ENCODE results near the gene NNT. TPM values are rescaled to one million over a fixed set of nuclear protein-coding genes. Genes with fewer than 3 reads are reported as not detected.
"Not testable (repeated sequence)": the region's sequence is repeated elsewhere in the genome, so short reads cannot be mapped to it uniquely, and the experiment has no call there.

Gene NNT
- total RNA-seq, 3 donors from 2014 or later: 25.3 to 40.4 (median 26.0) TPM

DNA sequence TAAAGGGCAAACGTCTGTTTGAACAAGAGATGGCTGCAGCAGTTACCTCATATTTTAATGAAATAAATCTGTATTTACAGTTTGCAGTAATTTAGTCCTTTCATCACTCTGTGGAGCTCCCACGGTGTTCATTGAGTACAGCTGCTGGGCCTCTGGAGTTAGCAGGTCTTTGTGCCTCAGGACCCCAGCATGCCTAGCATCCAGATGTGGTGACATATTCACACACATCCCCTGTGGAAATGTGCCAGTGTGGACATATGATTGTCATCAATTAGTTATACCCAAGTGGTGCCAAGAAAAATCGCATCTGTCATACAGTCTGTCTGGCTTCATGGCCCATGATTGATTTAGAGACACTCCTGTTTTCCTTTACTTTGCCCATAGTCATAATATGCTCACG lies 77.3 kb downstream of the NNT start:
- Mint-ChIP-seq H3K4me1 (ENCODE audit: low read depth) (peaks cover 5% of the 10 kb centered on the region), H3K9me3 (no peaks in the 10 kb centered on the region), H3K27me3 (ENCODE audit: low read depth) (no peaks in the 10 kb centered on the region), H3K4me3 (no peak overlapping the region), H3K36me3 (ENCODE audit: insufficient read depth) (peaks cover 29% of the 10 kb centered on the region)
- ATAC-seq (no peak), DNase-seq (no peak)

- peaks cover 42% of the 10 kb centered on the region for H3K36me3 Mint-ChIP-seq (ENCODE audit: insufficient read depth)
These were observed 81.0 kb downstream of the NNT start for GRCh38 chr5:43683884-43684471.

DNA sequence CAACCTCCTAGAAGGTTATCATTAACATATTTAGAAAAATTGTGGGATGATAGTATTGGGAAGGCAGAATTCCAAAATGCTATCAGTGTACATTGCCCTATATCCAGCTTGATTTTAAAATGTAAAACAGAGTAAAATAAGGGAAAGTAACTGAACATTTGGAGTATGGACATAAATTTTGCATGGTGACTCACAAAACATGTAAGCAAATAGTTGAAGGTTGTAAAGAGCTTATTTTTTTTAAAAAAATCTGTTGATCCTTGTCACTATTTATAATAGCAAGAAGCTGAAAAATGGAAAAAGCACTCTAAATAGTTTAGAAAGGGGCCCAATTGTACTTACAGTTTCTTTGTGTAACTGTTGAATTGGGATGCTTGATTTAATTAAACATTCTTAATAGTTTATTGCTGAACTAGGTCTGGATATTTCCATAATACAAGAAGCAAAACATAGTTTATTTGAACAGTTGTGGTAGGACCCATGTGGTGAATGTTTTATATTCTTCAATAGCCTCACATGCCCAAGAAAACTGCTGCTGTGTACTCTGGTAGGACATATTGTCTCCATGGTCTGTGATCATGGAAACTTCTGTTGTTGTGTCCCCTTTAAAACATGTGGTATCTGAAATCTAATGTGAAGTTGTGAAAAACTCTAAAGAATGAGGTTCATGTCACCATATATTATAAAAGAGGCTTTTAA lies 82.4 kb downstream of the NNT start:
- H3K36me3 Mint-ChIP-seq (ENCODE audit: insufficient read depth): peaks cover 48% of the 10 kb centered on the region
- H3K9me3 Mint-ChIP-seq: peaks cover 4% of the 10 kb centered on the region
- H3K4me3 Mint-ChIP-seq: no peak overlapping the region
- ATAC-seq: no peak
- peaks cover 5% of the 10 kb centered on the region for H3K4me1 Mint-ChIP-seq (ENCODE audit: low read depth)
- no peaks in the 10 kb centered on the region for H3K27me3 Mint-ChIP-seq (ENCODE audit: low read depth)
- no peak for DNase-seq

More at GRCh38 chr5:43683884-43684471, 81.0 kb downstream of the NNT start:
- H3K27me3 Mint-ChIP-seq (ENCODE audit: low read depth): no peaks in the 10 kb centered on the region
- no peak overlapping the region for H3K4me3 Mint-ChIP-seq
- ATAC-seq: no peak
- H3K4me1 Mint-ChIP-seq (ENCODE audit: low read depth): peaks cover 5% of the 10 kb centered on the region
- H3K9me3 Mint-ChIP-seq: peaks cover 4% of the 10 kb centered on the region
- no peak for DNase-seq

GRCh38 chr5:43687275-43687674 lies 84.3 kb downstream of the NNT start:
- Mint-ChIP-seq H3K36me3 (ENCODE audit: insufficient read depth) (peaks cover 49% of the 10 kb centered on the region), H3K4me1 (ENCODE audit: low read depth) (peaks cover 5% of the 10 kb centered on the region), H3K9me3 (peaks cover 4% of the 10 kb centered on the region), H3K4me3 (no peak overlapping the region), H3K27me3 (ENCODE audit: low read depth) (no peaks in the 10 kb centered on the region)
- no peak for DNase-seq
- no peak for ATAC-seq

DNA sequence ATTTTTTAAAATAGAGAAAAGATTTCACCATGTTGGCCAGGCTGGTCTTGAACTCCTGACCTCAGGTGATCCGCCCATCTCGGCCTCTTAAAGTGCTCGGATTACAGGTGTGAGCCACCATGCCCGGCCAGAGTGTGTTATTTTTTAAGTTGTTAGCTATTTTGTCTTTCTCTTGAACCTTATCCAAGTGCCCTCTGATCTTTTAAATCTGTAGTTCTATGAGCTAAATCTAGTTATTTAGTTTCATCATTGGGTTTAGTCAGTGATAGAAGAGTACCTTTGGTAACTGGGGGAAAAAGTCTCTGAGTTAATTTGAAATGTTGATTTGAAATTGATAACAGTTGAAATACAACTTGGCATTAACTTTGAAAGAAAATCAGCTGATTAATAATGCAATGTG lies 88.3 kb downstream of the NNT start:
- Mint-ChIP-seq H3K9me3 (peaks cover 22% of the 10 kb centered on the region), H3K27me3 (ENCODE audit: low read depth) (no peaks in the 10 kb centered on the region), H3K4me3 (no peak overlapping the region), H3K4me1 (ENCODE audit: low read depth) (peaks cover 7% of the 10 kb centered on the region), H3K36me3 (ENCODE audit: insufficient read depth) (peaks cover 68% of the 10 kb centered on the region)
- ATAC-seq (no peak), DNase-seq (no peak)

DNA sequence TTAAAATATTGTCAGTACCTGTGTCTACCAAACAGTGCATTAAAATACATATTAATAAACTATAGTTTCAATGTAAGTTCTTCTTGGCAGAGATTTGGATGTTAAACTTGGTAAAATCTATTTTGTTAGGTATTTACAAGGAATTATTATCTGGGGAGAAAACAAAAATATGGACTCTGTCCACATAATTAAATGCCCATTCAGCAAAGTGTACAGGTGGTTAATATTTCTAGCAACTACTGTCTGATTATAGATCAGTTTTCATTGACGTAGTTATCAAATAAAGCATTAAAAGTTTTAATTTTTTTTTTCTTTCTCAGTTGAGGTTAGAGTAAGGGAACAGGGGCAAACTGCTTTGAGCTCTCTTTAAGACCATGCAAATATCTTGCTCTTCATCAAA lies 88.9 kb downstream of the NNT start:
- Mint-ChIP-seq H3K36me3 (ENCODE audit: insufficient read depth) (peaks cover 72% of the 10 kb centered on the region), H3K4me3 (no peak overlapping the region), H3K9me3 (peaks cover 22% of the 10 kb centered on the region), H3K4me1 (ENCODE audit: low read depth) (peaks cover 7% of the 10 kb centered on the region), H3K27me3 (ENCODE audit: low read depth) (no peaks in the 10 kb centered on the region)
- DNase-seq: no peak
- no peak for ATAC-seq

- peaks cover 70% of the 10 kb centered on the region for H3K36me3 Mint-ChIP-seq (ENCODE audit: insufficient read depth)
- no peaks in the 10 kb centered on the region for H3K27me3 Mint-ChIP-seq (ENCODE audit: low read depth)
- no peak overlapping the region for H3K4me3 Mint-ChIP-seq
- no peak for ATAC-seq
- peaks cover 7% of the 10 kb centered on the region for H3K4me1 Mint-ChIP-seq (ENCODE audit: low read depth)
- H3K9me3 Mint-ChIP-seq: peaks cover 21% of the 10 kb centered on the region
- DNase-seq: no peak
These were observed 90.4 kb downstream of the NNT start for GRCh38 chr5:43693411-43693810.

DNA sequence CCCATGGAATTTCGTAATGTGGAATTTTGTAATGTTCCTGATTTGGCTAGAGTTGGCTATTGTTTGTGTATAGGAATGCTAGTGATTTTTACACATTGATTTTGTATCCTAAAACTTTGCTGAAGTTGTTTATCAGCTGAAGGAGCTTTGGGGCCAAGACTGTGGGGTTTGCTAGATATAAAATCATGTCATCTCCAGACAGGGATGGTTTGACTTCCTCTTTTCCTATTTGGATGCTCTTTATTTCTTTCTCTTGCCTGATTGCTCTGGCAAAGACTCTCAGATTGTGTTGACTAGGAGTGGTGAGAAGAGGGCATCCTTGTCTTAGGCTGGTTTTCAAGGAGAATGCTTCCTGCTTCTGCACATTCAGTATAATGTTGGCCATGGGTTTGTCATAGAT lies 91.0 kb downstream of the NNT start:
- H3K27me3 Mint-ChIP-seq (ENCODE audit: low read depth): no peaks in the 10 kb centered on the region
- H3K4me3 Mint-ChIP-seq: no peak overlapping the region
- no peak for ATAC-seq
- H3K9me3 Mint-ChIP-seq: peaks cover 21% of the 10 kb centered on the region
- peaks cover 65% of the 10 kb centered on the region for H3K36me3 Mint-ChIP-seq (ENCODE audit: insufficient read depth)
- peaks cover 7% of the 10 kb centered on the region for H3K4me1 Mint-ChIP-seq (ENCODE audit: low read depth)
- no peak for DNase-seq

- H3K36me3 Mint-ChIP-seq (ENCODE audit: insufficient read depth): peaks cover 63% of the 10 kb centered on the region
- peaks cover 21% of the 10 kb centered on the region for H3K9me3 Mint-ChIP-seq
- ATAC-seq; H3K27me3 Mint-ChIP-seq (ENCODE audit: low read depth); H3K4me3 Mint-ChIP-seq; DNase-seq; H3K4me1 Mint-ChIP-seq (ENCODE audit: low read depth): not testable (repeated sequence)
These were observed 93.5 kb downstream of the NNT start for GRCh38 chr5:43696444-43696843.

- H3K36me3 Mint-ChIP-seq (ENCODE audit: insufficient read depth): peaks cover 59% of the 10 kb centered on the region
- no peak for ATAC-seq
- peaks cover 2% of the 10 kb centered on the region for H3K4me1 Mint-ChIP-seq (ENCODE audit: low read depth)
- H3K27me3 Mint-ChIP-seq (ENCODE audit: low read depth): no peaks in the 10 kb centered on the region
- H3K4me3 Mint-ChIP-seq: no peak overlapping the region
- no peak for DNase-seq
- H3K9me3 Mint-ChIP-seq: peaks cover 14% of the 10 kb centered on the region
These were observed 96.9 kb downstream of the NNT start for GRCh38 chr5:43699910-43700309.

GRCh38 chr5:43700601-43701000 lies 97.6 kb downstream of the NNT start:
- Mint-ChIP-seq H3K27me3 (ENCODE audit: low read depth) (no peaks in the 10 kb centered on the region), H3K36me3 (ENCODE audit: insufficient read depth) (peaks cover 58% of the 10 kb centered on the region), H3K4me1 (ENCODE audit: low read depth) (peaks cover 2% of the 10 kb centered on the region), H3K9me3 (peaks cover 13% of the 10 kb centered on the region), H3K4me3 (no peak overlapping the region)
- DNase-seq (no peak), ATAC-seq (no peak)

DNA sequence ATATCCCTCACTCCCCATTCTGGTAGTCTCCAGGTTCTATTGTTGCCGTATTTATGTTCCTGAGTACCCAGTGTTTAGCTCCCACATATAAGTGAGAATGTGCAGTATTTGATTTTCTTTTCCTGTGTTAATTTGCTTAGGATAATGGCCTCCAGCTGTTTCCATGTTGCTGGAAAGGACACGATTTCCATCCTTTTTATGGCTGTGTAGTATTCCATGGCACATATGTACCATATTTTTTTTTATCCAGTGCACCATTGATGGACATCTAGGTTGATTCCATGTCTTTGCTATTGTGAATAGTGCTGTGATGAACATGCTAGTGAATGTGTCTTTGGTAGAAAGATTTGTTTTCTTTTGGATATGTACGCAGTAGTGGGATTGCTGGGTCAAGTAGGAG lies 98.2 kb downstream of the NNT start:
- DNase-seq: no peak
- H3K4me1 Mint-ChIP-seq (ENCODE audit: low read depth): peaks cover 2% of the 10 kb centered on the region
- H3K9me3 Mint-ChIP-seq: peaks cover 9% of the 10 kb centered on the region
- H3K36me3 Mint-ChIP-seq (ENCODE audit: insufficient read depth): peaks cover 53% of the 10 kb centered on the region
- ATAC-seq: no peak
- H3K4me3 Mint-ChIP-seq: no peak overlapping the region
- H3K27me3 Mint-ChIP-seq (ENCODE audit: low read depth): no peaks in the 10 kb centered on the region

GRCh38 chr5:43702293-43702692 lies 99.3 kb downstream of the NNT start:
- no peak for ATAC-seq
- no peak for DNase-seq
- Mint-ChIP-seq H3K4me1 (ENCODE audit: low read depth) (peaks cover 2% of the 10 kb centered on the region), H3K9me3 (peaks cover 9% of the 10 kb centered on the region), H3K27me3 (ENCODE audit: low read depth) (no peaks in the 10 kb centered on the region), H3K4me3 (no peak overlapping the region), H3K36me3 (ENCODE audit: insufficient read depth) (peaks cover 50% of the 10 kb centered on the region)

GRCh38 chr5:43702815-43703214 lies 99.8 kb downstream of the NNT start:
- Mint-ChIP-seq H3K9me3 (peaks cover 6% of the 10 kb centered on the region), H3K36me3 (ENCODE audit: insufficient read depth) (peaks cover 46% of the 10 kb centered on the region), H3K27me3 (ENCODE audit: low read depth) (no peaks in the 10 kb centered on the region), H3K4me3 (no peak overlapping the region), H3K4me1 (ENCODE audit: low read depth) (no peaks in the 10 kb centered on the region)
- no peak for DNase-seq
- ATAC-seq: no peak

- Mint-ChIP-seq H3K9me3 (peaks cover 6% of the 10 kb centered on the region), H3K36me3 (ENCODE audit: insufficient read depth) (peaks cover 46% of the 10 kb centered on the region), H3K4me1 (ENCODE audit: low read depth) (no peaks in the 10 kb centered on the region), H3K4me3 (no peak overlapping the region), H3K27me3 (ENCODE audit: low read depth) (no peaks in the 10 kb centered on the region)
- no peak for ATAC-seq
- no peak for DNase-seq
These were observed 101.3 kb downstream of the NNT start for GRCh38 chr5:43704243-43704642.
